ENCODE results near the gene DDX4. TPM values are rescaled to one million over a fixed set of nuclear protein-coding genes. Genes with fewer than 3 reads are reported as not detected.

The DDX4 gene
- total RNA-seq, 4 donors from 2014 or later: not detected

GRCh38 chr5:55701462-55702103 is 36.3 kb upstream of the DDX4 start:
- TF ChIP-seq CTCF (IDR thresholded peaks at IDR 0.05; ENCODE audit: low read depth): no peak

- TF ChIP-seq CTCF (IDR thresholded peaks at IDR 0.05; ENCODE audit: low read depth): no peak
Measured at GRCh38 chr5:55702598-55703345, 35.1 kb upstream of the DDX4 start.

- TF ChIP-seq CTCF (IDR thresholded peaks at IDR 0.05; ENCODE audit: low read depth): no peak
Measured at GRCh38 chr5:55706230-55706629, 31.6 kb upstream of the DDX4 start.

- no peak for TF ChIP-seq CTCF (IDR thresholded peaks at IDR 0.05; ENCODE audit: low read depth)
Measured at GRCh38 chr5:55708732-55709131, 29.1 kb upstream of the DDX4 start.

- TF ChIP-seq CTCF (IDR thresholded peaks at IDR 0.05; ENCODE audit: low read depth): no peak
Measured at GRCh38 chr5:55711507-55712022, 26.3 kb upstream of the DDX4 start.

- TF ChIP-seq CTCF (IDR thresholded peaks at IDR 0.05; ENCODE audit: low read depth): no peak
Measured at GRCh38 chr5:55712023-55712859, 25.6 kb upstream of the DDX4 start, which contains the start of gene SLC38A9. Gene SLC38A9 (minus strand): TSS chr5:55712324. CDS start chr5:55697958, 14,366 bp downstream.
